K562 (cell line): Measurements from ENCODE around the gene ASPRV1. TPM values are rescaled to one million over a fixed set of nuclear protein-coding genes. Genes with fewer than 3 reads are reported as not detected.

Source experiments
- BMI1 ChIP-seq: fragments of 150-350 bp; IDR thresholded peaks from 2 replicates; pipeline ENCODE4 v1.6.1; 2014; ENCODE audit warnings: low read length
- CBFA2T3 ChIP-seq: fragments of 450-650 bp; IDR thresholded peaks from 2 replicates; pipeline ENCODE4 v1.6.1; 2017
- CLOCK ChIP-seq: fragments of 250-450 bp; sonication (Bioruptor Pico); IDR thresholded peaks from 2 replicates; pipeline ENCODE4 v1.4.0; 2020; ENCODE audit warnings: mild to moderate bottlenecking, moderate library complexity, borderline replicate concordance
- CTCF ChIP-seq, 3 experiments: IDR thresholded peaks in 2 of 3; conservative IDR thresholded peaks in 1 of 3; 2 replicates each; pipeline ENCODE4 v1.5.1; 2011 to 2012; ENCODE audit warnings: low read length in 3 of 3, mild to moderate bottlenecking in 3 of 3, control low read depth in 2 of 3, improper control_type of control experiment in 1 of 3, inconsistent platforms in 1 of 3, low read depth in 1 of 3, mixed read lengths in 1 of 3, moderate library complexity in 1 of 3; ENCODE audit not compliant: insufficient read depth in 2 of 3
- E2F6 ChIP-seq, 2 experiments: IDR thresholded peaks; 2 replicates each; pipeline ENCODE4 v1.6.1; 2011; ENCODE audit warnings: borderline replicate concordance in 1 of 2, control low read depth in 1 of 2, low read depth in 1 of 2, low read length in 1 of 2, mild to moderate bottlenecking in 1 of 2, mixed read lengths in 1 of 2, moderate library complexity in 1 of 2; ENCODE audit not compliant: insufficient read depth in 1 of 2, insufficient read length in 1 of 2, poor library complexity in 1 of 2, severe bottlenecking in 1 of 2; ENCODE audit errors: extremely low read depth in 1 of 2
- EP400 ChIP-seq: fragments of 450-650 bp; IDR thresholded peaks from 2 replicates; pipeline ENCODE4 v1.6.1; 2017; ENCODE audit warnings: antibody characterized with exemption, mild to moderate bottlenecking, moderate library complexity
- KDM1A ChIP-seq, 2 experiments: fragments of 450-650 bp; IDR thresholded peaks; 2 replicates each; pipeline ENCODE4 v1.6.1; 2016; ENCODE audit warnings: mild to moderate bottlenecking in 2 of 2
- KLF10 ChIP-seq: fragments of 250-450 bp; sonication (Bioruptor Pico); IDR thresholded peaks from 2 replicates; pipeline ENCODE4 v1.6.1; 2021; ENCODE audit warnings: matching md5 sums
- LARP7 ChIP-seq: fragments of 450-650 bp; IDR thresholded peaks from 2 replicates; pipeline ENCODE4 v1.6.1; 2016
- MAZ ChIP-seq, 2 experiments: fragments of 450-650 bp in 1 of 2; sonication (generic) in 1 of 2; formaldehyde crosslinking; IDR thresholded peaks in 1 of 2; conservative IDR thresholded peaks in 1 of 2; 2 replicates each; pipeline versions ENCODE4 v1.4.0 to v1.5.0; 2020; ENCODE audit warnings: mild to moderate bottlenecking in 1 of 2, missing genetic modification reagents in 1 of 2
- NCOA1 ChIP-seq: fragments of 450-650 bp; IDR thresholded peaks from 2 replicates; pipeline ENCODE4 v1.6.1; 2016; ENCODE audit warnings: low read depth
- NFIC ChIP-seq: fragments of 450-650 bp; IDR thresholded peaks from 2 replicates; pipeline ENCODE4 v1.6.1; 2017; ENCODE audit warnings: mild to moderate bottlenecking, inconsistent platforms
- SMAD4 ChIP-seq: fragments of 250-450 bp; sonication (Bioruptor Pico); conservative IDR thresholded peaks from 2 replicates; pipeline ENCODE4 v1.8.0; 2021; ENCODE audit warnings: inconsistent platforms, mild to moderate bottlenecking, moderate library complexity
- SMARCA4 ChIP-seq: fragments of 450-650 bp; IDR thresholded peaks from 2 replicates; pipeline ENCODE4 v1.6.1; 2016
- SMARCA5 ChIP-seq: fragments of 450-650 bp; IDR thresholded peaks from 2 replicates; pipeline ENCODE4 v1.6.1; 2016
- SOX6 ChIP-seq: fragments of 450-650 bp; IDR thresholded peaks from 2 replicates; pipeline ENCODE4 v1.6.1; 2014; ENCODE audit warnings: mild to moderate bottlenecking
- XRCC4 ChIP-seq: IDR thresholded peaks from one replicate; pipeline ENCODE4 v1.6.1; 2011; ENCODE audit not compliant: insufficient read depth, insufficient read length; ENCODE audit errors: extremely low read depth
- XRCC5 ChIP-seq: fragments of 200-400 bp; formaldehyde crosslinking; IDR thresholded peaks from 2 replicates; pipeline ENCODE4 v1.6.1; 2017; ENCODE audit warnings: low read depth, mild to moderate bottlenecking, low read length
- ZNF41 ChIP-seq: fragments of 250-450 bp; sonication (Bioruptor Pico); conservative IDR thresholded peaks from 2 replicates; pipeline ENCODE4 v1.4.0; 2020; ENCODE audit warnings: mild to moderate bottlenecking
- ZNF668 ChIP-seq: fragments of 250-450 bp; sonication (Bioruptor Pico); IDR thresholded peaks from 2 replicates; pipeline ENCODE4 v1.8.0; 2022; ENCODE audit warnings: mild to moderate bottlenecking, inconsistent platforms
- ZNF75A ChIP-seq: fragments of 450-650 bp; formaldehyde crosslinking; IDR thresholded peaks from 2 replicates; pipeline ENCODE4 v1.4.0; 2020; ENCODE audit warnings: mild to moderate bottlenecking
- ZSCAN29 ChIP-seq: fragments of 450-650 bp; IDR thresholded peaks from 2 replicates; pipeline ENCODE4 v1.6.1; 2017
- polyA plus RNA-seq, 8 experiments: library from polyadenylated mRNA; depleted of rRNA in 4 of 8; stranded (reverse) in 5 of 8; unstranded in 3 of 8; fragments of >200 nt; fragmentation: Nextera tagmentation in 2 of 8; fragmentation: Illumina TruSeq in 1 of 8; extraction: Ambion mirVana in 2 of 8; extraction: Trizol in 1 of 8; gene quantifications; 2 replicates each; pipeline versions ENCODE4 v1.2.1 to v1.2.3, GENCODE V29; 2011 to 2014; ENCODE audit warnings: inconsistent platforms in 1 of 8, missing spikeins in 1 of 8
- total RNA-seq, 7 experiments: library from RNA; depleted of rRNA in 6 of 7; stranded (reverse); fragments of >200 nt in 6 of 7; fragmentation: Illumina TruSeq in 2 of 7; extraction: Trizol in 2 of 7; gene quantifications; 2 replicates each; pipeline versions ENCODE4 v1.2.1 to v1.2.3, GENCODE V29; 2011 to 2021; ENCODE audit warnings: low replicate concordance in 1 of 7
- TF ChIP-seq, protein P1 (sequence below), 2 experiments: fragments of 450-650 bp in 1 of 2; sonication (generic) in 1 of 2; formaldehyde crosslinking; conservative IDR thresholded peaks; 2 replicates each; pipeline versions ENCODE4 v1.4.0 to v1.8.1; 2020 to 2022; ENCODE audit warnings: mild to moderate bottlenecking in 1 of 2, missing genetic modification reagents in 1 of 2

Gene ASPRV1
- total and polyA plus RNA-seq, 9 of the 15 experiments (the other 6 are each of a cell fraction or from before 2014, with no cell fraction given): 0.17 to 0.72 (median 0.47) TPM; not detected in 1

- TF ChIP-seq, protein P1, sequence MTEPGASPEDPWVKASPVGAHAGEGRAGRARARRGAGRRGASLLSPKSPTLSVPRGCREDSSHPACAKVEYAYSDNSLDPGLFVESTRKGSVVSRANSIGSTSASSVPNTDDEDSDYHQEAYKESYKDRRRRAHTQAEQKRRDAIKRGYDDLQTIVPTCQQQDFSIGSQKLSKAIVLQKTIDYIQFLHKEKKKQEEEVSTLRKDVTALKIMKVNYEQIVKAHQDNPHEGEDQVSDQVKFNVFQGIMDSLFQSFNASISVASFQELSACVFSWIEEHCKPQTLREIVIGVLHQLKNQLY (CRISPR knock-in tag; conservative IDR thresholded peaks at IDR 0.05): 0 out of 4 replicates have a peak, but pooled peaks of 1 of the 2 experiments have one; percentile 27
- no peak for TF ChIP-seq NCOA1
- no peak for TF ChIP-seq BMI1
- TF ChIP-seq KDM1A (IDR thresholded peaks at IDR 0.05): peak; percentile 23 to 39; a peak in 1 of 4 replicates
- TF ChIP-seq ZSCAN29: no peak
- TF ChIP-seq SMARCA5: no peak
- no peak for TF ChIP-seq XRCC4
- TF ChIP-seq KLF10 (CRISPR knock-in tag): no peak
- 0 out of 2 replicates have a peak, but pooled peaks have one; percentile 28 for TF ChIP-seq LARP7
- TF ChIP-seq CTCF (IDR thresholded peaks at IDR 0.05 in 2 of 3, conservative IDR thresholded peaks at IDR 0.05 in 1 of 3; ENCODE audit: insufficient read depth in 2 of 3, low read depth in 1 of 3, low read length in 3 of 3): no peak
- TF ChIP-seq E2F6 (IDR thresholded peaks at IDR 0.05; ENCODE audit: borderline replicate concordance in 1 of 2, extremely low read depth in 1 of 2, insufficient read depth in 1 of 2, insufficient read length in 1 of 2, low read depth in 1 of 2, low read length in 1 of 2, poor library complexity in 1 of 2, severe bottlenecking in 1 of 2): peak in 1 of 2 experiments; percentile 11
- TF ChIP-seq EP400: peak; percentile 42; the same call in 1 of the 2 replicates
- TF ChIP-seq CLOCK (CRISPR knock-in tag): no peak
- no peak for TF ChIP-seq ZNF668 (CRISPR knock-in tag)
- 0 out of 2 replicates have a peak, but pooled peaks have one; percentile 20 for TF ChIP-seq NFIC
- TF ChIP-seq MAZ (CRISPR knock-in tag; conservative IDR thresholded peaks at IDR 0.05 in 1 of 2, IDR thresholded peaks at IDR 0.05 in 1 of 2): 0 out of 4 replicates have a peak, but pooled peaks of 1 of the 2 experiments have one; percentile 19
- TF ChIP-seq SMARCA4: peak; percentile 63
- peak; percentile 61 for TF ChIP-seq CBFA2T3
- 0 out of 2 replicates have a peak, but pooled peaks have one; percentile 39 for TF ChIP-seq SMAD4 (CRISPR knock-in tag)
- no peak for TF ChIP-seq XRCC5
- peak; percentile 89 for TF ChIP-seq SOX6
- TF ChIP-seq ZNF75A (CRISPR knock-in tag): no peak
- TF ChIP-seq ZNF41 (CRISPR knock-in tag): peak; percentile 98
Observed at GRCh38 chr2:70009762-70010575, 48.5 kb upstream of the ASPRV1 start (continued).
